ENCODE measurements around the gene CNTNAP5. TPM values are rescaled to one million over a fixed set of nuclear protein-coding genes. Genes with fewer than 3 reads are reported as not detected.

Gene CNTNAP5
- total RNA-seq, 1 experiment from 2014 or later: not detected

DNA sequence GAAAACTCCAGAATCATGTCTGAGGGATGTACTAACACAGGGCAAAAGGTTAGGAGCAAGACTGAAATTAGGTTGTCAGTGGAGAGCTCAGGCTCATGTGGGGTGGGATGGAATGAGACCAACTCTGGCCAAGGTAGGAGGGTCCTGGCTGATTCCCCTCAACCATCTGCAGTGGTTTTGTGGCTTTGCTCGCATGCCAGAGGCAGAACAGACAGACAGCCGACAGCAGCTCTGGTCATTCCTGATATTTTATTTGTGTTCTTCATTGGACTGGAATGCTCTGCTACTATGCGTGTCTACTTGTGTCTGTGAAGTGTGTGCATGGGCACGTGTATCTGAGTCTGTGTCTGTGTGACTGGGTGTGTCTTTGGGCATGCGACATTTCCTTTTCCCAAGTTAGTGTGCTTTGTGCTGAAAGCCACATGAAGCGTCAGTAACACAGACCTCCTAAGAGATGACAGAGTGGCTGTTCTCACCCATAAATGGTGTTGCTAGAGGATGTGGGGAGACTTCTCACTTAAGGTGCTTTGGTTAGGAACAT is 239.5 kb downstream of the CNTNAP5 start:
- DNase-seq (ENCODE audit: low read depth): no peak

DNA sequence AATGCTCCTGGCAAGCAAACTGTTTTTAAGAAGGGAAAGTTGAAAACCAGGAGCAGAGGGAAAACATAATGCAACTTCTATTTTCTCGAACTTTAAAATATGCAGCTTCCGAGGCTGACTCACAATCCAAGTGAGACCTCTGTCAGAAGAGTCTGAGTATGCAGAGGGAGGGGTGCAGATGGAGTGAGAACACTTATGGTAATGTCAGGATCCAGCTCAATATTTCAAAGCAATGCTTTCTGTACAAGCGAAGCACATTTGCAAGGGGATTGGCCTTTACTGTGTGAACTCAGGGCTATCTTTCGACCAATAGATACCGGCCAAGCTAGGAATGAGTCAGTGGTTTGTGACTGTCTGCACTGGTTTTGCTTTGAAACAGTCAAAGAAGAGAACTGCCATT is 242.7 kb downstream of the CNTNAP5 start:
- DNase-seq (ENCODE audit: low read depth): no peak

DNA sequence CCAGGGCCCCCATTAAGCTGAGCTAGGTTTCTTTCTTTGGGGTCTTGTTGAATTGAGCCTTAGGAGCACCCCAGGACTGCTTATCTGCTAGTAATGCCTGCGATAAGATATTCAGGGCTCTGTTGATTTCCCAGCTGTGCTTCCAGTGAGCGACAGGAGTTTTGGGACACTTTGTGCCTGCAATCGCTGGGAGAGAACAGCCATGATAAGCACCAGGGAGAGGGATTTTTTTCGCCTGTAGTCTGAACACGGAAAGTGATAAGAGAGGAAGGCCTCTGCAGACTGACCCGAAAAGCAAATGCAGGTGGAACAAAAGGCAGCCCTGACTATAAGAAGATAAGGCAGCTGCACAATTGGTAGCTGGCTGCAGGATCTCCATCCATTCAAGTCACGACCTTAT is 244.3 kb downstream of the CNTNAP5 start:
- DNase-seq (ENCODE audit: low read depth): no peak

DNA sequence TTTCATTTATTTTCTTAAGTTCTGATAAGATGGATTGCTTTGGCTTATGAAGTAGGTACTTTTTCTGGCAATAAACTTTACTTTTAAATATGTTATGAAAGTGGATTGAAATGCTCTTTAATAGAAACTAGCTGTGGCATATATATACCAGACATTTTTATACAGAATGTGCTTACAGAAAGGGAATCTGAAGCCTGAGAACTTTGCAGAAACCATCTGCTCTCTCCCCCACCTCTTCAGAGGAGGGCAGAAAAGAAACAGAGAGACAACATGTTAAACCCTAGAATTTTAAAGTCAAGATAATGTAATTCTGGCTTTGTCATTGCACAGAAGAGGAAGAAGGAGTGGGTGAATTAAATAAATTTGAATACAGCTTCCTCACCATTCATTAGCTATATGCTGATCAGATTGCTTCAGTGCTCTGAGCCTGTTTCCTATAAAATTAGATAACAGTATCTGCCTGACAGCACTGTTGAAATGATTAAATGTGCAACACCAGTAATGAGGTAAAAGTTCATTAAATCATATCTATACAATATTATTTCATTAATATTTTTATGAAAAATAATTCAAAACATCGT is 247.3 kb downstream of the CNTNAP5 start:
- no peak for DNase-seq (ENCODE audit: low read depth)

DNA sequence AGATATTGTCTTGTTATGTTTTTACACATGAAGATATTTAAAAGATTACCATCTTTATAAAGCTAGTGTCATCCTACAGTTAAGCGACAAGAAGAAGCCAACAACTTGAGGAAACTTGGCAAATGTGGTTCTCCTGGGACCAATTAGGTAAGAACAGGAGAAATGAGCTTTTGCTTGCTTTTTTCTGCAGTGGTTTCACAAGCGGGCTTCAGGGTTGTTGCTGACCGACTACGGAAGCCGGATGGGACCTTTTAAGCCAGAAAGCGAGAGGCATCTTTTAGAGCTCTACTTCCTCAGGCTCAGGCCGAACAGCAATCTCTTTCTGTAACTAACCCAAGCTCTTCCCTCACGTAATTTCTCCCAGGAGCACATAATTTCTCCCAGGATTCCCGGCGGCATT is 256.5 kb downstream of the CNTNAP5 start:
- DNase-seq (ENCODE audit: low read depth): no peak

DNA sequence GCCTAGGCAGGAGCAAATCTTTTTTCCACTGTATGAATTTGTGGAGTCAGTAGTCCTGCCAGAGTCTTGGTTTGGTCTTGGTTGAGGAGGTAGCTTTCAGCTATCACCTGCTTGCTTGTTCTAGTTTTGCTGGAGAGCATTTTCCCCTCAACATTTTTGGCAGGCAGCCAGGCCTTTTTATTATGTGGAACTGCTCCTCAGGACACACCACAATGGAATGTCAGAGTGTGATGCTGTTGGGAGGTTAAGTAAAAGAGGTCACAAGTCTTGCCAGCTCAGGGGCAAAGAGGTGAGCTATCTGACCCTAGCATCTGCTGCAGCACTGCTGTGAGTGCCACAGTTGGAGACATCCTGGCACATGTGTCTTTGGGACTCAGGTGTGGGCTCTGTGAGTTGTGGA is 258.0 kb downstream of the CNTNAP5 start:
- DNase-seq (ENCODE audit: low read depth): no peak

DNA sequence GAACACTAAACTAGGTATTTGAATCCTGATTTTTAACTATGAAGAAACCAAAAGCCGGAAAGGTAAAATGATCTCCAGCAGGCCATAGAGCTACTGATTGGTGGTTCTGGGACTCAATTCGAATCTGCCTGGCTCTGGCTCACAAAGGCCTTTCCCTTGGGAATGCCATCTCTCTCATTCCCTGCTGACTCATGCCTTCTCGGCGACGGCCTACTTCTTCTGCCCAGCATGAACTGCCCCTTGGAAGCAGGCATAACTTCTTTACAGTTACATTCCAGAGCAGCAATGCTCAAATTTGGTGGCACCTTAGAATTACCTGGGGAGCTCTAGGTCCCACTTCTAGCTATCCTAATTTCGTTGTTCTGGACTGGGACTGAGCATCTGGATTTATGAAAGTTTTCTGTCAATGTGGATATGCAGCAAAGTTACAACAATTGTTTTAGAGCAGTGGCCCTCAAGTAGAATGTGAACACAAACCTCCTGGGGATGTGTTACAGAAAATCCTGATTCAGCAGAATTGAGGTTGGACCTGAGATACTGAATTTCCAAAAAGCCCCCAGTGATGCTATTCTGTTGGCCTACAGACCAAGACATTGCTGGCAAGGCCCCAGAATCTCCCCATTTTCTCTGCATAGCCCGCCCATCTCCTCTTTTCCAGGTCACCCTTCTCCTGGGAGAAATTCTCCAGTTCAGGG is 261.1 kb downstream of the CNTNAP5 start:
- no peak for DNase-seq (ENCODE audit: low read depth)

DNA sequence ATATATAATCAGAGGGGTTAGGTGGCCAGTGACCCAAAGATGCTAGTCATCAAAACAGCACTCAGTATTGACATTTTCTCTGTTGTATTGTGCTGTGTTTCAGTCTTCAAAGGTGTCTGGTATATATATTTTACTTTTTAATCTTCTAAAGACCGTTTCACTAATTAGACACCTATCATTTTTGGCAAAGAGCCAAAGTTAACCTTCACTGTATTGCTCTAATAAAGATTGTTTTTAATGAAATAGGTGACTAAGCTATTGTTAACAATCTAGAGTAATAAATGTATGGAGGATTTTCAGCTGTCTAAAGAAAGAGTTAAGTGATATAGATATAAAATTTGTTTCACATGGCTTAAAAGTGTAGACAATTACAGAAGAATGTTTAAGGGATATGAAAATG is 264.0 kb downstream of the CNTNAP5 start:
- DNase-seq (ENCODE audit: low read depth): no peak

DNA sequence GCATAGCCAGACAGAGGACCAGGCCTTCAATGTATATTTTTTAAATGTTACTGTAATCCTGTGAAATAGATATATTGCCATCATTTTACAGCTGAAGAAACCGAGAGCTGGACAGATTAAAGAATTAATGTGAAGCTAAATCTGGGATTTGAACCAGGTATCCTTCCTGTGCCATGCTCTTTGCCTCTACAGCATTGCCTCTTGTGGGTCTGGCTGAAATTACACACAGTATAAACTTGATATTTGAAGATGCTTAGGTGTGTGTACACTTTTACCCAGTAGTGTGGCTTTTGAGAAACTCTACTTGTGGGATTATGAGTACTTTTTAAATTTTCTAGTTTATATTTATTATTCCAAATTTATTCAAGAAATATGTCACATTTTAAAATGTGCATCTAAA is 264.5 kb downstream of the CNTNAP5 start:
- no peak for DNase-seq (ENCODE audit: low read depth)

DNA sequence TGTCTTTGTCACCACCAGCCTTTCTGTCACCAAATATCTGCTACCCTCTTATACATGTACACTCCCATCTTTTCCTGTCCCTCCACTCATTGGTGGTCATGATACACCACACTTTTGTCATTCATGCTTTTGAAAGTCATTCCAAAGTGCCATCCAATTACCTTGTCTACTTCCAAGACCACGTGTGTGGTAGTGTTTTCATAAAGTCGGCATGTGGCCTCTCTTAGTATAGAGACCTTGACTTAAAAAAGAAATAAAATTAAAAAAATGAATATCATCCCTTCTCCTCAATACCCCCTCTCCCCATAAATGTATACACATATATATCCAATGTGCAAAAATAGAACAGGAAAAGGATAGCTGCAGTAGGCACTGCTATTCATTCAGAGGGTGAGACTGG is 271.4 kb downstream of the CNTNAP5 start:
- no peak for DNase-seq (ENCODE audit: low read depth)

DNA sequence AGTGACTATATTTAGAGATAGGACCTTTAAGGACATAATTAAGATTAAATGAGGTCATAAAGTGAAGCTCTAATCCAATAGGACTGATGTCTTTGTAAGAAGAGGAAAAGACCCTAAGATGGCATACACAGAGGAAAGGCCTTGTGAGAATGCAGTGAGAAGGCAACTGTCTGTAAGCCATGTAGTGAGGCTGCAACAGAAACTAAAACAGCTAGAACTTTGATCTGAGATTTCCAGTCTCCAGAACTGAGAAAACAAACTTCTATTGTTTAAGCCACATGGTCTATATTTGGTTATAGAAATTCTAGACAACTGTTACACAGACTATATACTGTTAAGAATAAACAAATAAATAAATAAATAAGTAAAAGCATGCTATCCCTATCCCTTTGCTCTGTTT is 276.8 kb downstream of the CNTNAP5 start:
- DNase-seq (ENCODE audit: low read depth): no peak

DNA sequence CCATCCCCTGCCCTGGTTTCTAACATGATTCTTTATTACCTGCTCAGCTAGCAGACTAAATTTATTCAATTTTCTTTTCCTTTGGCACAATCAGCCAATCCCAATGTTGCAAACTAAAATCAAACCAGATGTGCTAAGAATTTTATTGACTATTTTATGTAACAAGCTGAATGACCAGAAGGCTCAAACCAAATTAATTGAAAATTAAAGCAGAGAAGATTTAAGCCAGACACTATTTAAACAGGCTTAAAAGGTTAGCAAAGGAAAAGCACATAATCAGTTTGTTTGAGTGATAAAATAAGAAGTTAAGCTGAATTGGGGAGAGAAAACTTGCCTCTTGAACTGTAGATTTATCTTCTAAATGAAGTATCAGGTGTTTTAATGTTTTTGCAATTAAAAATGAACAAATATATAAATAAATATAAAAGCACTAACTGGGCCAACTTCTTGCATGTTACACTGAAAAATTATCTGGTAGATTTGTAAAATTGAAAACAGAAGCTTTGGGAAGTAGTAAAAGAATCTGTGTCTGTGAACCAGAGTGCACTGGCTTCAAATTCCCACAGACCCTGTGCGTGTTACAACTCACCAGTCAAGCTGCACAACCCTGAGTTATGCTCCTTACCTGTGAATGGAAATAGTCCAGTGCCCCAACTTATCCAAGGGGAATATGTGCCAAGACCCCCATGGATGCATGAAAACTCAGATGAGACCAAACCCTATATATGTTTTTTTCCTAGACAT is 283.4 kb downstream of the CNTNAP5 start:
- no peak for DNase-seq (ENCODE audit: low read depth)

DNA sequence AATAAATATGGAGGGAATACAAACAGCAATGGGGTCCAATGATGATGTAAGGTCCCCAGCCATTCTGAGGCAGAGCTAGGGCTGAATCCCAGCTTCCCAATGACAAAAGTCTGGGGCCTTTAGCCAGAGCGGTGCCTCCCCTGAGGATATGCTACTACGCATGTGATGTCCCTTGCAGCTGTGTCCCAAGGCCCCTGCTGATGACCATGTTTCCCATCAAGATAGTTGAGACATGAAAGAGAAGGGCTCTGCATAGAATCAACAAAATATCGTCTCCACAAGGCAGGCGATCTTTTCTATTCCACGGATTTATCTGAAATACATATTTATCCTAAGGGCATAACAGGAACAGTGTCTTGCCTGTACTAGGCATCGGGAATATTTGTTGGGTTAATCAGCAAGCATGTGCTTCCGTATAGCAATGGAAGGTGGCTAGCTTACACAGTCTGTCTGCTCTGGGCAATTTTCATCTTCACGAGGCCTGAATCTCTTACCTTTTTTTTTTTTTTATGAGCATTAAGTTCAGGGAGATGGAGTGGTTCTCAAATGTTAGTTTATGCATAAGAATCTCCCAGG is 284.6 kb downstream of the CNTNAP5 start:
- DNase-seq (ENCODE audit: low read depth): no peak

DNA sequence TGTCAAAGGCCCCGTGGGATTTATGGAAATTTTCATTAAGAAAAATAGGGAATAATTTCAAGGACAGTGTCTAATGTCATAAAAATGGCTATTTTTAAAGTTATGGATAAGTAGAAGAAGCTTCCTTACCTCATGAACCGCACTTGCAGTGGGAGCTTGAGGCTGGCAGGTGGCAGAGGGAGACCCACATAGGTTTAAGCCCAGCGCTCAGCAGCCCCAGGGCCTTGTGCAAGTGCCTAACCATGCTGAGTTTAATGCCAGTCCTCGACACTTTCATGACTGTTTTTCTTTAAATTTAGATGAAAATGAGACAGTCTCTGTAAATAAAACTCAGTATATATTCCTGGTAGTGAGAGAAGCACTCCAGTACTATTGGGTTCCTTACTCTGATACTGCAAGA is 285.6 kb downstream of the CNTNAP5 start:
- DNase-seq (ENCODE audit: low read depth): no peak

DNA sequence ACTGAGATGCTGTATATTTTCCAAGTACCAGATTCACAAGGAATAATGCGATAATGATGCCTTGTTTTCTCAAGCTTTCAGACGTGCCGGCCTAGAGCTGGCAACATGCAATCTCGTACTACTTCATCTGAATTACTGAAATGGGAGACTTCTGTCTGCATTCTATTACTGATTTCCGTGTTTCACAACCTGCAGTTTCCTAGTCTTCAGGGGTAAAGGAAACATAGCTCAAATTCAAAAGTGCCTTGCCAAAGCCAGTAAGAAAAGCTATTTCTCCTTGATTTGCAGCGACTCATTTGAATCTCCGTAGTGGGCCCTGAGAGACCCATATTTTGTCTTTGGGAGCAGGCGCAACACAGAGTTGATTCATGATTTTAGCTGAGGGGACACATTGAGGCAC is 289.0 kb downstream of the CNTNAP5 start:
- no peak for DNase-seq (ENCODE audit: low read depth)

DNA sequence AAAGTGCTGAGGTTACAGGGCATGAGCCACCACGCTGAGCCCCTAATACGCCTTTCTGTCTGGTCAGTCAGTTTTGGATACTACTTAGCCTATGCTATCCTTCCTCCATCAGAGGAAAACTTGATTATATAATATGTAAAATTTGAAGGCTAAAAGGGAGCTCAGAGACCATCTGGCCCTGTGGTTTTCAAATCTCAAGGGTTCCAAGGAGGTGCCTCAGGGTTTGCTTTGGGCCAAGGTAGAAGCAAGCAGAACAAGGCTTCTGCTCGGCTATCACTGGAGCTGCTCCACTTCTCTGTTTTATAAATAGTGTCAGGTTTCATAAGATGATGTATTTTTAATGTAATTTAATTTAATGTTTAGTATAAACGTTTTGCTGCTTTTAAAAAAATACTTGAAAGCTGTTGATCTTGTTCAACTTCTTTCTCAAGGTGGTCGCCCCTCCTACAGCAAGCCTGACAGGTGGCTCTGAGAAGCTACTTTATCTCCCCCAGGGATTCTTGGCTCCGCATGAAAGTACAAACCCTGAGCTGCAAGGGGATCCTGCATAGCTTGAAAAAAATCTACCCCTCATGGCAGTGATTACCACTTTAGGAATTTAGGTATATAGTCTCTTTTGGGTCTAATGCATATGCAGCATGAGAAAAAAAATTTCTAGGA is 290.3 kb downstream of the CNTNAP5 start:
- no peak for DNase-seq (ENCODE audit: low read depth)

DNA sequence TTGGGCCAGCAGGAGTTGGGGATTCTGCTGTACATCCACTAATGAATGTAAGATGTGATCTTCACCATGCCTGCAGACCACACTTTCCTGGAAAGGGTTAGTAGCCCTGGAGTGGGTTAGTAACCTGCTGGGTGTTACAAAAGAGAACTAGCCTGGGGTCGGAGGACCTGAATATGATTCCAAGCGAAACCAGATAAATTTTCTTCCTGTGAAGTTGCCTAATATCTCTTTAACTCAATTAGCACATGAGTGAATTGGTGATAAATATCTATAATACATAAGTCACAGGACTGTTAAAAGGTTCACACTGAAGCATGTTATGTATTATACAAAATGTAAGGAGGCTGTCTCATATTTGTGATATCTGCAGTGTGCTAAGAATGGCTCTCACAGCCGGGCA is 291.0 kb downstream of the CNTNAP5 start:
- no peak for DNase-seq (ENCODE audit: low read depth)

DNA sequence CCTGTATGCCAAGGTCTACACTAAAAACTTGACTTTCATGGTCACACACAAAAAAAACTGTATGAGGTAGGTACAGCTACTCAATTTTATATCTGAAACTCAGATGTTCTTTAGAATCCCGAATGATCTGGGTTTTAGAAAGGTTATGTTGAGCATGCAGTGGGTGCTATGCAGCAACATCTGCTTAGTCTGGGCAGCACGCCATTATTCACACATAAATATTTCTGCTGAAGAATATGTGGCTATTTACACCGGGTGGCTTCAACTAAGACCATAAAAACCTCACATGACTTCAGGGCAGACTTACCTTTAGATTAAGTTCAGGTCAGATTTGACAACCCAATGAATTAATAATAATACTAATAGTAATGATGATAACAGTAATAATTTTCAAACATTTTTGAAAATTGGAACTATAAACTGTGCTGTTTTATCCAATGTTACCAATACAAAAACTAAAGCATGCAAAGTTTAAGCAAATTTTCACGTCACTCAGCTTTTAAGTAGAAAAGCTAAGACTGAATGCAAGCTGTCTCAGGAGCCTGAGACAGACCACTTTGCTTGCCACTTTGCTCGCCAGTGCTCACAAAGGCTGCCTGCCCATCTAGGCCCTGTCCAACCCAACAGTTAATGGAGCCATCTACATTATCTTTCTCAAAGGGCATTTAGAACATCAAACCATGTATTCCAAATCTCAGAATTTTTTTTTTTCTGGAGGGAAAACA is 292.0 kb downstream of the CNTNAP5 start:
- no peak for DNase-seq (ENCODE audit: low read depth)

DNA sequence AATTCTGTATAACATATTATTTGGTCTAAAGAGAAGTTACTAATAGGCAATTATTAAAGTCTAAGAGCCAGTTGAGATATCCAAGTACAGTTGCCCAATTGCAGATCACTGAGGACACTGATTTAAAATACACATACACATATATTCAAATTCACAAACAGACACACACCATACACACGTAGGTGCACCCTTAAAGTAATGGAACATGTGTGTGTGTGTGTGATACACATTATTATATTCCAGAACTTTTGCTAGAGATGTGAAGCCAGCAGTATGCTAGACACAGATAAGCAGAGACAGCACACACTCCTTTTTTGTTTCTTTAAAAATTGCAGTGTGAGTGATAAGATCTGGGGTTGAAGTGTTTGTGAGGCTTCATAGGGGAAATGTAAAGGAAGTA is 292.5 kb downstream of the CNTNAP5 start:
- DNase-seq (ENCODE audit: low read depth): no peak

DNA sequence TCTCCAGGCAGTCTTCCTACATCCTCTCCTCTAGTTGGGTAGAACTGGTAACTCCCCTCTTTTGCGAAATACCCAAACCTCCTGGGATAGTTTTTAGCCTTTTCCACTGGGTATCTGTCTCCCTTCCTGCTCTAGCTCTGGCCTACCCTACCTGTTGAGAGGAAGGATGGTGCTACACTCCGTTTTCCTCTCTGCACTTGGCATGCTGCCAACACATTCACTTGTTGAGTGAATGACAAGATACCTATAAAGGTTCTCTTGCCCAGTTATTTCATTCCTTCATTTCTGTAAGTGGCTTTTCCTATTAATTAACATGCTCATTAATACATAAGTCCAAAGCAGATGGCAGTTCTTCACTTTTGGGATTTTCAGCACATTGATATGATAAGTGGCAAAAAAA is 293.8 kb downstream of the CNTNAP5 start:
- no peak for DNase-seq (ENCODE audit: low read depth)

DNA sequence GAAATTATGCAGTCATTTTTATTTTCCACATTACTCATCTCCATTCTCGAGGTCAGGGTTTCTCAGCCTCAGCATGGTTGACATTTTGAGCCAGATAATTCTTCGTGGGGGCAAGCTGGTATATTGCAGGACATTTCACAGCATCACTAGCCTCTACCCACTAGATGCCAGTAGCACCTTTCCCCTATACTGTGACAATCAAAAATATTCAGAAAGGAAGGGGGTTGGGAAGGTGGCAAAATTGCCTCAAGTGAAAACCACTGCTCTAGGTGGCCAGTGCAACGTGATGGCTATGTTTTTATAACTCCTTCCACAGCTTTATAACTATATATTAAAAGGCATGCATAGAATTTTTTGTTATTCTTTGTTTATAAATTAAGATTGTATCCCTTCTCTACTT is 294.5 kb downstream of the CNTNAP5 start:
- no peak for DNase-seq (ENCODE audit: low read depth)
